WERI-Rb-1 (cell line): Measurements from ENCODE around the gene CAMK1G.

ENCODE experiments used
- DNase-seq: peaks from one replicate; pipeline ENCODE4 v3.0.0-alpha.2; 2020
- H3K27ac ChIP-seq: fragments of 250-450 bp; sonication (Bioruptor Pico); 2 replicates; pipeline ENCODE4 v1.5.1; 2020; ENCODE audit warnings: mild to moderate bottlenecking, moderate library complexity
- H3K27me3 ChIP-seq: fragments of 250-450 bp; sonication (Bioruptor Pico); 2 replicates; pipeline ENCODE4 v1.5.1; 2021; ENCODE audit warnings: mild to moderate bottlenecking, low read depth, moderate library complexity; ENCODE audit not compliant: insufficient read depth, severe bottlenecking
- H3K36me3 ChIP-seq: fragments of 250-450 bp; sonication (Bioruptor Pico); 2 replicates; pipeline ENCODE4 v1.5.1; 2020; ENCODE audit warnings: mild to moderate bottlenecking, moderate library complexity
- H3K4me3 ChIP-seq: 2 replicates; pipeline ENCODE4 v1.5.1; 2011; ENCODE audit warnings: low read depth, mild to moderate bottlenecking, control low read depth, low read length
- H3K9me3 ChIP-seq: fragments of 250-450 bp; sonication (Bioruptor Pico); 2 replicates; pipeline ENCODE4 v1.5.1; 2021; ENCODE audit warnings: mild to moderate bottlenecking, moderate library complexity; ENCODE audit not compliant: severe bottlenecking
- CTCF ChIP-seq: IDR thresholded peaks from 2 replicates; pipeline ENCODE4 v1.5.1; 2011; ENCODE audit warnings: low read depth, mild to moderate bottlenecking, control low read depth, inconsistent platforms, low read length

Gene CAMK1G

GRCh38 chr1:209618756-209619420, 35.4 kb downstream of the CAMK1G start:
- Histone ChIP-seq H3K4me3 (no peak overlapping the region), H3K9me3 (no peaks in the 10 kb centered on the region), H3K36me3 (no peaks in the 10 kb centered on the region), H3K27me3 (peaks cover 93% of the 10 kb centered on the region), H3K27ac (no peak overlapping the region)
- DNase-seq = no peak
- no peak for TF ChIP-seq CTCF

- no peak overlapping the region for H3K27ac ChIP-seq
- DNase-seq = no peak
- H3K36me3 ChIP-seq = no peaks in the 10 kb centered on the region
- peaks cover 93% of the 10 kb centered on the region for H3K27me3 ChIP-seq
- no peaks in the 10 kb centered on the region for H3K9me3 ChIP-seq
- no peak for TF ChIP-seq CTCF
- no peak overlapping the region for H3K4me3 ChIP-seq
Observed at GRCh38 chr1:209619696-209620486, 36.4 kb downstream of the CAMK1G start.

GRCh38 chr1:209620487-209620884, 37.0 kb downstream of the CAMK1G start:
- no peak for DNase-seq
- TF ChIP-seq CTCF = no peak
- H3K4me3 ChIP-seq = no peak overlapping the region
- H3K27me3 ChIP-seq = peaks cover 92% of the 10 kb centered on the region
- no peaks in the 10 kb centered on the region for H3K9me3 ChIP-seq
- H3K36me3 ChIP-seq = no peaks in the 10 kb centered on the region
- no peak overlapping the region for H3K27ac ChIP-seq

- Histone ChIP-seq H3K36me3 (no peaks in the 10 kb centered on the region), H3K4me3 (no peak overlapping the region), H3K27ac (no peak overlapping the region), H3K9me3 (no peaks in the 10 kb centered on the region), H3K27me3 (peaks cover 92% of the 10 kb centered on the region)
- TF ChIP-seq CTCF = no peak
- DNase-seq = no peak
Observed at GRCh38 chr1:209621286-209621685, 37.8 kb downstream of the CAMK1G start.

DNA sequence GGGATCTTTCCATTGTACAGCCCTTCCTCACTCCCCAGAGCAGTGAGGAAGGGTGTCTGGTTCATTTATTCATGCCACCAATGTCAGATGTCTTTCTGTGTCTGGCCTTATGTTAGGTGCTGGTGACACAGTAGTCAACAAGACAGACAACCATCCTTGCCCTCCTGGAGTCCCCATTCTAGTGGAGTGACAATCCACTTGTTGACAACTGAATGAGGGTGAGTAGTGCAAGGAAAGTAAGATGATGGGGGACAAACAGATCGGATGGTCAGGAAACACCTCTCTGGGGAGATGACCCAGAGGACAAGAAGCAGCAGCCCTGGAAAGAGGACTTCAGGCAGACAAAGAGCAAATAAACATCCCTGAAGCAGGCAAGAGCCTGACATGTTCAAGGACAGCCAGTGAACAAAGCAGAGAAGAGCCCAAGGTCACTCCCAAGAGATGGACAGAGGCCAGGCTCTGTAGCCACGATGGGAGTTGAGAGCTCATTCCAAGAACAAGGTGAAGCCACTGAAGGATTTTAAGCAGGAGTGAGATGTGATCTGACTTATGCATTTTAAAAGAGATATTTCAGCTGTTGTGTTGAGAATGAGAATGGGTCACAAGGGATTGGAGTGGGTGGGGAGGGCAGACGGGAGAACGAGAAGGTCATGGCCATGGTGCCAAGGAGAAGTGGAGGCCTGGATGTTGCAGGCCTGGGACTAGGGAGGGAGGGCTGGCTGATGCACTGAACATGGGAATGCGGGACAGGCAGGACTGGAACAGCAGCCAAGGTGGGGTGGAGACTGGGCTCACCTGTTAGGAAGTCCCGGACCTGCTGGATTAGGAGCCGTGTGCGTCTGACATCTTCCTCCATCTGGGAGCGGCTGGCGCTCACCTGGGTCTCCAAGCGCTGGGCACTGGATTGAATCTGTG, 38.5 kb downstream of the CAMK1G start:
- no peak overlapping the region for H3K27ac ChIP-seq
- no peaks in the 10 kb centered on the region for H3K9me3 ChIP-seq
- peaks cover 90% of the 10 kb centered on the region for H3K27me3 ChIP-seq
- no peak for TF ChIP-seq CTCF
- no peak for DNase-seq
- H3K4me3 ChIP-seq = no peak overlapping the region
- no peaks in the 10 kb centered on the region for H3K36me3 ChIP-seq
